ENCODE data around the gene EML2.

The EML2 gene

DNA sequence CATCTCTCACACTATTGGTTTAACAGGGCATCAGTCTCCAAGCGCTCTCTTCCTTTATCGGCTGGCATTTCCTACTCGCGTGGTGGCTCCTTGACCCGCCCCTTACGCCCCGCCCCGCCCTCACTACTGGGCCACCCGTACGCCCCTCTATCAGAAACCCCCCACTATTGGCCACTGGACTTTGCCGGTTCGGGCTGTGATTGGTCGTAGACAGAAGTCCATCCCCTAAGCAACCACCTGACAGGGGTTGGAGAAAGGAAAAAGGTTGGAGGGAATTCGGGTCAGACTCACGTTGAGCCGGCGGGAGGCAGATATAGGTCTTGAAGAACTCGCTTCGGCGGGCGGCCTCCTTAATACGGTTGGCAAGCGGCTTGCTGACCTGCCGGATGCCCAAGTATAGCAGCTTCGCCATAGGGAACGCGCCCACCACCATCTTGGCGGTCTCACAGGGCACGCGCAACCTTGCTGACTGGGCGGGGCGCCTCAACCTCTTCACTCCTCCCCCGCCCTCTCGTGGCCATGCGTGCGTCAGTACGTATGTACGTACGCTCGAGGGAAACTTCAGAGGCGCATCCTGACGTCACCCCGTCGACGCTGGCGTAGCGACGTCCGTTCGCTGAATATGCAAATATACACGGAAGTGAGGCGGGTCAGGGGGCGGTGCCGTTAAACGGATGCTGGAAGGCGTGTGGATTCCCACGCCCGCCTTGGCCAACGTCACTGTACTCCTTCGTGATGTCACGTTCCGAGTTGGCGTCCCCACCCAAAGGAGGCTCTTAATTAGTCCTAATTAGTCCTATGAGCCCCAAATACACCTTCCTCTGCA is 54.7 kb downstream of the EML2 start, which contains the start of gene OPA3:
Gene OPA3 (minus strand): TSS at position 471 of the 826 bp plus-strand sequence. CDS start 38 bp downstream, at position 433.
- peak; percentile 99 for DNase-seq (ENCODE audit: low spot score)

DNA sequence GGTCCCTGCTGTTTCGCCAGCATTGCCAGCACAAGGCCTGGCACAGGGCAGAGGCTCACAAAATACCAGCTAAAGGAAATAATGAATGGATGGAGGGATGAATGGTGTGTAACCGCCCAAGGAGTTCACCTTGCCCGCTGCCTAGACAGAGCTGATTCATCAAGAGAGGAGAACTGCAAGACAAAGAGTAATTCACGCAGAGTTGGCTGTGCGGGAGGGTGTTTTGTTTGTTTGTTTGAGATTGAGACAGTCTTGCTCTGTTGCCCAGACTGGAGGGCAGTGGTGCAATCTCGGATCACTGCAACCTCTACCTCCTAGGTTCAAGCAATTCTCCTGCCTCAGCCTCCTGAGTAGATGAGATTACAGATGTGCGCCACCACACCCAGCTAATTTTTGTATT is 57.6 kb downstream of the EML2 start:
- no peak for DNase-seq (ENCODE audit: low spot score)

DNA sequence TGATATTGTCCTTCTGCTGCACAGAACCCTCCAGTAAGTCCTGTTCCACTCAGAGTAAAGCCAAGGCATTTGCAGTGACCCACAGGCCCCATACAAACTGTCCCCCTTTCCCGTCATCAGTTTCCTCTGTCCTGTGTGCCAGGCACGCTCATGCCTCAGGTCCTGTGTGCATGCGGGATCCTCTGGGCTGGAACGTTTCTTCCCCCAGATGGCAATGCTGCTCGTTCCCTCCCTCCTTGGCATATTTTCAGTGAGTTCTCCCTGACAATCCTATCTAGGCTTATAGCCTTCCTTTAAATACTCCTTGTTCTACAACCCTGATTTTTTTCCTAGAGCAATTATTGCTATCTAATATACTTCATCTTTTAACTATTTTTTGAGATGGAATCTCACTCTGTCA is 60.3 kb downstream of the EML2 start:
- no peak for DNase-seq (ENCODE audit: low spot score)

DNA sequence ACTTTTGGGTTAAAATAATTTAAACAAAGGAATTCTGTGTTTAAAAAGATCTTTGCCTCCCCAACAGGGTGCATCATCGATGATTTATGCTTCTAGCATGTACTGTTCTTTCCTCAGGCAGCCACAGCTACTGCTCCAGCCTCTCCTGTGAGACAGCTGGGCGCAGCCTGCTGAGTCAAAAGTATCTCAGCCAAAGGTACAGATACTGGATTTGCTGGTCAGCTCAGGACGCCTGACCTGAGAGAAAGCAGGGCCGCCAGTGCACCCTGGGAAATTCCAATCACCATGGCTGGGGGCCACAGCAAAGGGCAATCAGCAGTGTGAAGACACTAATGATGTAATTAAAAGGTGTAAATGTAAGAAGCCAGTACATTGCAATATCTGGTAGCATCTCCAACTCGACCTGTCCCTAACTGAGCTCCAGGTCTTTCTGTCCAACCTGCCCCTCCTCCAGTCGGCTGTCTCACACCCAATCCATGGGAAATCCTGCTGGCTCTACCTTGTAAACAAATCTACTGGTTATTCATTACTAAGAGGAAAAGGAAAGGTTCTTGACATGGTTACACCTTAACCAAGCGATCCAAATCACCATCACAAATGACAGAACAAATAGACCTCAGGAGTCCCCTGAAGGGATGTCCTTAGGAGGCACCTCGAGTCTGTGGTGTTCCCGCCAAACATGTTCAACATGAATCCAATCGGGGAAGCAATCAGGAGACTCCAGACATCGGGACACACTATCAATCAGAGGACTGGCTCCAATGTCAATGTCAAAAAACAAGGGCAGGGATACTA is 61.9 kb downstream of the EML2 start:
- DNase-seq (ENCODE audit: low spot score), result peak; percentile 26

DNA sequence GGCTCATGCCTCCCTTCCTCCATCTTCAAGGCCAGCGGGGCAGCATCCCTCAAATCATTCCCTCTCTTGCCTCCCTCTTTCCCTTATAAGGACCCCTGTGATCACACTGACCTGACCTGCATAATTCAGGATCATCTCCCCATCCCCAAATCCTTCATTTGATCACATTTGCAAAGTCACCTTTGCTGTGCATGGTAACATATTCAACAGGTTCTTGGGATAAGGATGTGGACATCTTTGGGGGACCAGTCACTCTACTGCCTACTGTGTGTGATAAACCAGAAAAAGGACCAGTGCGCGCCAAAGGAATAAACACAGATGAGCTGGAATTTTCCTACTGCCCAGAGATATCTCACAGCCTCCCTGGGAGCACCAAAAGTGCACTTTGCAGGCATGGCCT is 62.5 kb downstream of the EML2 start:
- DNase-seq (ENCODE audit: low spot score), result no peak

DNA sequence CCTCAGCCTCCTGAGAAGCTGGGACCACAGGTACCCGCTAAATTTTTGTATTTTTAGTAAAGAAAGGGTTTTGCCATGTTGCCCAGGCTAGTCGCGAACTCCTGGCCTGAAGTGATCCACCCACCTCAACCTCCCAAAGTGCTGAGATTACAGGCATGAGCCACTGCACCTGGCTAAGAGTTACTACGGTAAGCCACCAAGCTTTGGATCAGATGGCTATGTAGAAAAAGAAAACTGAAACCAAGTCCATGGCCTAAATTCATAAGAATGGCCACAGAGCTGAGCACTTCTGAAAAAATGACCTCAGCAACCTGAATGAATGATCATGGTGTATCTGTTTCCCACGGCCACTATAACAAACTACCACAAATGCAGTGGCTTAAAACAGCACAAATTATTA is 64.0 kb downstream of the EML2 start:
- DNase-seq (ENCODE audit: low spot score), result no peak

DNA sequence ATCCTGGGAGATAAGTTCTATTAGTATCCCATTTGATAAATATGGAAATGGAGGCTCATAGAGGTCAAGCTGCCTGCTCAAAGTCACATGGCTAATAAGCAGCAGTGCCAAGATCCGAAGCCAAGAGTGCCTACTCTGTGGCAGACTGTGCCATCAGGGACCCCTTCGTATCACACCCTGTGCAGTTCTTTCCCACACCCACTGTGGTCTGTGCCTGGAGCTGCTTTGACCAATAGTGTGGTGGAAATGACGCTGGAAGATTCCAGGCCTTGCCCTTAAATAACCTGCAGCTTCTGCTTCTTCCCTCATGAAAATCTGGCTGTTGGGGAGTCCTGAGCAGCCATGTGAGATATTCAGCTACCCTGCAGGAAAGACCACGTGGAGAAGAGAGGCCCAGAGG is 64.7 kb downstream of the EML2 start:
- DNase-seq (ENCODE audit: low spot score), result no peak

DNA sequence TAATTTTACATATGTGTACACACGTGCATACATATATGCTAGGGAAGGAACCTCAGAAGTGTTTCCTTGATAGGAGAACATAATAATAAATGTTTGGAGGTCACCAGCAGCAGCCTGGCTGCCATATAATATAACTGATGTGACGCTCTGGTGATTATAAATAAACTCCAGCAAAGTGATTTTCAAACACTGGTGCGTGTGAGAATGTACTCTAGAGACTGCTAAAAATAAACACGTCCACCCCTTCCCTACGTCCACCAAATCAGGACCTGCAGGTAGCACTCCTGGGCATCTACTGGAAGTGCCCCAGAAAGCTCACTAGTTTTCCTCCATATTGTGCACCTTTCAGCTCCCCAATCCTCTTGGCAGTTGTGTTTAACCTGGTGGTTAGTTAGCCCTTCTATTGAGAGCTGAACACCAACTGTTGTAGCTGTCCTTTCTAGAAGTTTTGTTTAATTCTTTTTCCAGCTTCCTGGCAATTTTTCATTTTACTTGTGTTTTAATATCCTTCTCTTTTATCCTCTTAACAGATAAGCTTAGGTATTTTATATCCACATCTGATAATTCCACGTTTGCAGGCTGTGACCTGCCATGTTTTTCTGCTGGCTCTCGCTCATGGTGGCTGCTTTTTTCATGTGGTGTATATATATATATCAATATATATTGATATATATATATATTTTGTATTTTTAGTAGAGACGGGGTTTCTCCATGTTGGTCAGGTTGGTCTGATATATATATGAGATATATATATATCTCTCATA is 67.6 kb downstream of the EML2 start:
- DNase-seq (ENCODE audit: low spot score), result no peak

DNA sequence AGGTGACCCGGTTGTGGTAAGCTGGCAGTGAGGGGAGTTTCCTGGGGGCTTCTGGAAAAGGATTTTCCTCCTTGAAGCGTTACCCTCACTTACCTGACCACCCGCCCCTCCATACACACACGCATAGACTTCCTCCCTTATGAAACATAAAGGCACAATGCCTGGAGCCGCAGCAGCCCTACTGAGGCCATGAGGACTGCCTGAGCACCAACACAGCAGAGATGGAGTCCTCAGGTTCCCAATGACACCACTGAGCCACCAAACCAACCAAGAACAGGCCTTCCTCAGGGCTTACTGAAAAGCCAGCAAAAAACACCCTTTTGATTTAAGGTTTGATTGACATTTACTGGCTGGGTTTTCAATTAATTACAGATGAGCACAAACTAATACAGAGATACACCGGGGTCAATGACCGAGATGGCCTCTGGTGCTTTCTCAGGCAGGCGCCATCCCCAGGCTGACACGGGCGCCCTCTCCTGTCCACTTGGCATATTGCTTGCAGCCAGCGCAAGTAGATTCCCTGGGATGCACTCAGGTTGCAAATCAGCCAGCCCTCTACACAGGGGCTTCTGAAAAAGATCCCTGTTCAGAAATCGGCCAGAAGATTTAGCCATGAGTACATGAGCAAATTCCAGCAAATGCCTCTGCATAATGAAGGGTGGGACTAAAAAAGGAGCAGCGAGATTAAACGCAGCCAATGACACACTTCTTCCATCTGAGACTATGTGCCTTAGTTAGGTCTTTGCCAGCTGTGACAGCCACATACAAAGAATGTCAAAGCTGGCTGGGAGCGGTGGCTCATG is 69.4 kb downstream of the EML2 start:
- DNase-seq (ENCODE audit: low spot score), result no peak

DNA sequence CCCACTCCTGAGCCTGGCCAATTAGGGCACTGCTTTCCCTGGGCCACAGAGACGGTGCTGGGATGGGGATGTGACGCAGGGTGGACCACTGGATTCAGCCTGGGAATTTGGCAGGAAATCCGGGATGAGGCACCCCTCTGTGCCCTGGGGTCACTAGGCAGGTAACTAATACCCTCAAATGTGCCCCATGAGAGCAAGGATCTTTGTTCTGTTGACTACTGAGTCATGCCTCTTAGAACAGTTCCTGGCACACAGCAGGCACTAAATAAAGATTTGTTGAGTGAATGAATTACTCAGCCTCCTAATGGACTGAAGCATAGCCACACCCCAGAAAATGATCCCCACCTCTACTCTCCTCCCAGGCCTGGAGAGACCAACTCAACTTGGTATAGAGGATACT is 70.5 kb downstream of the EML2 start:
- peak; percentile 89 for DNase-seq (ENCODE audit: low spot score)

DNA sequence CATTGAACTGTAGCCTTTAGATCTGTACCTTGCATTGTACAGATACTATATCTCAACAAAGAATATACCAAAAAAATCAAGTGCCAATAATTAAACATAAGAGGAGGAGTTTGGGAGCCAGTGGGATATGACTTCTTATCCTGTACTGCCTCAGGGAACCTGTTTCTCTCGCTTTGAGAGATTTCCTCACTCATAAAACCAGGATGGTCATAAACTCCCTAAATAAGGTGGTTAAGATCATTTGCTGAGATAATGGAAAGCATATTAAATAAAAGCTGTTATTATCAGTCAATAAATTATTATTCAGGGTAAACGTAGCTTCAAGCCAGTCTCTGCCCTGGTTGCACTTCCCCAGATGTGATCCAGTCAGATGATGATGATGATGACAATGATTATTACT is 71.6 kb downstream of the EML2 start:
- no peak for DNase-seq (ENCODE audit: low spot score)

DNA sequence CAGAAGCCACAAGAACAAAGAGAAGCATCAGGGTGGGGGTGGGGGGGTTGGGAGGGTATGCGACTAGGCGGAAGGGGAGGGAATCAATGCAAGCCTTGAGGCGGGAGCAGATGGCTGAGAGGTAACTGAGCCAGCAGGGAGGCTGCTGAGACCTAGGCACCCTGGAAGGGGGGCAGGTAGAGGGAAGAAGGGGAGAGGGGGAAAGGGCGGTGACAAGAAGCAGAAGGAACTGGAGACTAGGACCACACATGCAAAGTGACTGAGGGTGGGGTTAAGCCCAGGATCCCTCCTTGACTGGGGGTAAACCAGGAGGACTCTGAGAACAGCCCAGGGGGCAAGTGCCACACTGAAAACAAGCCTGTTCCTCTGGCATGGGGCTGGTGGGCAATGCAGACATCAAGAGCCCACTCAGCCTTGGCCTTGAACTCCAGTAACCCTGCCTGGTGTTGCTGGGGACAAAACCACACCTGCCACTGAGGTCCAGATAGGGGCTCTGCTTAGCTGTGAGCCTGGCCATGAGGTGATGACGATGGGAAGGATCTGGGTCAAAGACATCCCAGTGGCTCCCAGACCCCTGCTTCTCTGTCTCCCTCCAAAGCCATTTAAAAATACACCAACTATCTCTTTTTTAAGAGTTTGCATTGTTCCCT is 74.9 kb downstream of the EML2 start:
- DNase-seq (ENCODE audit: low spot score), result no peak

DNA sequence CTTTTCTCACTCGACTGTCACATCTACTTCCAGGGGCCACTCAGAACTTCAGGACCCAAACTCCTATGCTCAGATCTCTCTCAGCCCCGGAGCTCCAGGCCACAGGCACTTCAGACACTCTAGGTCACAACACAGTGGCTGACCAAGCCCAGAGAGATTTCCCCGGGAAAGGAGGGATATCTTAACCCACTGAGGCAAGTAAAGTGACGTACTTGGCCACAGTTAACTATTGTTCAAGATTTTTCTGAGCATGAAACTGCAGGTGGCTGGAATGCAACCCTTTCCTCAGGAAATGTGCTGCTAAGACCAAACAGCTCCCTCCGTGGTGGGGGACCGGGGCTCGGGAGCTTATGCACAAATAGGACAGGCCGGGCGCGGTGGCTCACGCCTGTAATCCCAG is 78.5 kb downstream of the EML2 start:
- DNase-seq (ENCODE audit: low spot score), result no peak

DNA sequence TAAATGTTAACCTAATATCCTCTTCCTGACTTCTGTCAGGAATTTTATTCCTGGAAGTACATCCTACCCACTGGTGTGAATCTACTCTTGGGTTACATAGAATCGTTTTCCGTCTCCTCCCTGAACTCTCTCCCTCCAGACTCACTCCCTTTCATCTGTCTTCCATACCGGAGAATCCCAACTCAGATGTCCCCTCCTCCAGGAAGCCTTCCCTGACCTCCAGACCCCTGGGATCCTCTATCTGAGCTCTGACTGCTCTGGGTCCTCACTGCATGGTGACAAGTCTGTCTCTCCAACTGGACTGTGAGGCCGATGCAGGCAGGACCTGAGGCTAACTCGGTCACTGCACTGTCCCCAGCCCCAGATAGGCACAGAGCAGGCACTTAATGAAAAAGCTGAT is 79.2 kb downstream of the EML2 start:
- DNase-seq (ENCODE audit: low spot score), result no peak
